SK-MEL-5 (cell line): ENCODE measurements around the gene TUB. TPM values are rescaled to one million over a fixed set of nuclear protein-coding genes. Genes with fewer than 3 reads are reported as not detected.

Experiments
- DNase-seq: peaks from one replicate; pipeline ENCODE4 v3.0.0-alpha.2; 2016; ENCODE audit warnings: low read depth, low spot score
- in situ Hi-C: cut with HindIII; loops from 2 replicates; pipeline ENCODE4 v1.10.0; 2016; ENCODE audit warnings: low sequenced_read_pairs, high pct_unique_total_duplicates, low pct_unique_long_range_greater_than_20kb
- polyA plus RNA-seq, 2 experiments: library from polyadenylated mRNA; depleted of rRNA; stranded (reverse); fragments of >200 nt; gene quantifications; 2 replicates each; pipeline ENCODE4 v1.2.3, GENCODE V29; 2015
- total RNA-seq: library from RNA; depleted of rRNA; stranded (reverse); fragments of >200 nt; shearing (Covaris generic); gene quantifications from 2 replicates; pipeline ENCODE4 v1.2.3, GENCODE V29; 2014; rRNA removed

The TUB gene, protein sequence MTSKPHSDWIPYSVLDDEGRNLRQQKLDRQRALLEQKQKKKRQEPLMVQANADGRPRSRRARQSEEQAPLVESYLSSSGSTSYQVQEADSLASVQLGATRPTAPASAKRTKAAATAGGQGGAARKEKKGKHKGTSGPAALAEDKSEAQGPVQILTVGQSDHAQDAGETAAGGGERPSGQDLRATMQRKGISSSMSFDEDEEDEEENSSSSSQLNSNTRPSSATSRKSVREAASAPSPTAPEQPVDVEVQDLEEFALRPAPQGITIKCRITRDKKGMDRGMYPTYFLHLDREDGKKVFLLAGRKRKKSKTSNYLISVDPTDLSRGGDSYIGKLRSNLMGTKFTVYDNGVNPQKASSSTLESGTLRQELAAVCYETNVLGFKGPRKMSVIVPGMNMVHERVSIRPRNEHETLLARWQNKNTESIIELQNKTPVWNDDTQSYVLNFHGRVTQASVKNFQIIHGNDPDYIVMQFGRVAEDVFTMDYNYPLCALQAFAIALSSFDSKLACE
- total RNA-seq = 10.0 and 10.4 TPM in 2 replicates
- 9.8 and 14.9 TPM in 2 replicates for polyA plus RNA-seq (2015; cell fraction: cytosol; rRNA removed)
- 56.4 and 60.0 TPM in 2 replicates for polyA plus RNA-seq (2015; cell fraction: nucleus; rRNA removed)

DNA sequence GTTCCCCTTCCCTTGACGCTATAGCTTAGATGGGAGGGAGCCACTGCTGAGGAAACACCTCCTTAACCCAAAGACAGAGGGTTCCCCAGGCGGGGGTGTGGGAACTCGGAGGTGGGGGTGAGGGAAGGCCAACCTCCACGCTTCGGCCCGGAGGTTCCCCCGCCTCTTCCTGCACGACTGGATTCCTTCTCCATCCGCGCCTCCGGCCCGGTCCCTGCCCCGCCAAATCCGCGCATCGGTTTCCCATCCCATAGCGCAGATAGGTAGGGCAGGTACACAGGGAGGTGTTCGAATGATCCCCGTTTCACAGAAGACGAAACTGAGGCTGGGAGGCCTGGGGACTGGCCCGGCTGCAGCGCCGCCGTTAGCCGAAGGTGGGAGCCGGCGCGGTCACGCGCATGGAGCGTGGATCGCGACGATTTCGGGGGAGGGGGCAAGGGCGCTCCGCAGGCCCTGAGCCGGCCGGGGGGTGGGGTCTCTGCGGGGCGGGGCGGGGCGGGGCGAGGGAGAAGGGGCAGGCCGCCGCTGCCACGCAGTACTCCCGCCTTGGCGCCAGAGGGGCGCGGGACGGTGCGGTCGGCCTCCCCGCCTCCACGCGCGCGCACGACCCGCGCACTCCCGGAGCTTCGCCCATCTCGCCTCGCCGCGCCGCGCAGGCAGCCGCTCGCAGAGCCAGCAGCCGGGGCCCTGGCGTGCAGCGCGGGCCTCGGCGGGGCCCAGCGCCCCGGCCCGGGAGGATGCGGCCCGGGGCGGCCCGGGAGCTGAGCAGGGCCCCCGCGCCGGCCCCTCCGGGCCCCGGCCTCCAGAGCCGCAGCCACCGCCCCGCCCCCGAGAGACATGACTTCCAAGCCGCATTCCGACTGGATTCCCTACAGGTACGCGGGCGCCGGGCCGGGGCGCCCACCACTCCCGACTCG is at the start of gene TUB:
Gene TUB, plus strand, starts transcription at position 538 of the 917 bp plus-strand sequence. Its CDS starts 300 bp downstream, at position 838.
- in situ Hi-C loops = no loop called here

DNA sequence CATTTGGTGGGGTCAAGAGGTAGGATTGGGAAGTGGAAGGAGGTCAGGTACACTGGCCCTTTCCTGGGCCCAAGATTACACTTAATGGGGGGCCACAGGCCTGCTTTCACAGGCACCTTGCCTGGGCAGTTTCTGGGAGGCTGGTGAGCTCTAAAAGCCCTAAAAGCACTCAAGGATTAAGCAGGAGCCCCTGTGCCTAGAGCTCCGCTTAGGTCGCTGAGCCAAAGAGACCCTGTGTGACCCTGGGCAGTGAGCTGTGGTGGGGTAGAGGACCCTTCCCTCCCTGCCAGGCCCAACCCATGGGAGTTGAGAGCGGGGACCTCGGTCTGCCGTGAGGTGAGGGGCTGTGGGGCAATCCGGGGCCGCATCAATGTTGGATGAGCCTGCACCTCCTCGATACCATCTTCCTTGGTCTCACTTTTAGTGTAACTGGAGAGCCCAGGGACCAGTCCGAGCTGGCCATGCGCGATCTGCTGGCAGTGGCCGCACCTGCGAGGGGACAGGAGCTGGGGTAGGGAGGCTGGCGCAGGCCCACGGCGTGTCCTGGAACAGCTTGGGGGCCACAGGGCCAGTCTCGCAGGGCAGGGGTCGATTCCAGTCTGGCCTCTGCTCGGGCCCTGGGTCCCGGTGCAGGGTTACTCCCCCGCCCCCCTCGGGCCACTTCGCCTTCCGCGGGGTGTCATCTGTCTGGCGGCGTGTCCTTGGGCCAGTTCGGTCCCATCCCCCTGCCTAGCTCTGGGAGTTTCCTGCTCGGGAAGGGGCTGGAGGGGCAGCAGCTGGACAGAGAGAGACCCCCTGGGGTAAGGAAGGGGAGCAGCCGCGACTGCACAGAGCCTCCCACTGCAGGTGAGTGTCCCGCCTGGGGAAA is 49.5 kb upstream of the TUB start:
- DNase-seq = no peak
- in situ Hi-C loops = no loop called here

More for the DNA sequence above, at the start of gene TUB:
- peak; percentile 43 for DNase-seq

DNA sequence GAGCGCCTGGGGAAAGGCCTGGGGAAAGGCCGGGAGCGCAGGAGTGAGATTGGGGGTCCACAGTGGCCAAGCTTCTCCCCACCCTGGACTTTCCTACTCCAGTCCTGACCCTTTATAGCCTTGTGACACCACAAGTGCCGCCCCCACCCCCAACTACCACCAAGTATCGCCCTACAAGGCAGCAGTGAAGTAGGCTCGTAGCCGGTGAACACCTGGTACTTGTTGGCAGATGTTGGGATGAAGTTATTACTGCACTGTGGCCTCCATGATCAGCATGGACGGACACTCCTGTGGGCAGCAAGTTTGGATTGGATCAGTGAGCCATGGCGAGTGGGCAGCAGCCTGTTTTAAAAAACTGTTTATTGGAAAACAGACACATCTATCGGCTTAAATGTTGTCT is 48.9 kb upstream of the TUB start:
- in situ Hi-C loops = no loop called here
- no peak for DNase-seq

DNA sequence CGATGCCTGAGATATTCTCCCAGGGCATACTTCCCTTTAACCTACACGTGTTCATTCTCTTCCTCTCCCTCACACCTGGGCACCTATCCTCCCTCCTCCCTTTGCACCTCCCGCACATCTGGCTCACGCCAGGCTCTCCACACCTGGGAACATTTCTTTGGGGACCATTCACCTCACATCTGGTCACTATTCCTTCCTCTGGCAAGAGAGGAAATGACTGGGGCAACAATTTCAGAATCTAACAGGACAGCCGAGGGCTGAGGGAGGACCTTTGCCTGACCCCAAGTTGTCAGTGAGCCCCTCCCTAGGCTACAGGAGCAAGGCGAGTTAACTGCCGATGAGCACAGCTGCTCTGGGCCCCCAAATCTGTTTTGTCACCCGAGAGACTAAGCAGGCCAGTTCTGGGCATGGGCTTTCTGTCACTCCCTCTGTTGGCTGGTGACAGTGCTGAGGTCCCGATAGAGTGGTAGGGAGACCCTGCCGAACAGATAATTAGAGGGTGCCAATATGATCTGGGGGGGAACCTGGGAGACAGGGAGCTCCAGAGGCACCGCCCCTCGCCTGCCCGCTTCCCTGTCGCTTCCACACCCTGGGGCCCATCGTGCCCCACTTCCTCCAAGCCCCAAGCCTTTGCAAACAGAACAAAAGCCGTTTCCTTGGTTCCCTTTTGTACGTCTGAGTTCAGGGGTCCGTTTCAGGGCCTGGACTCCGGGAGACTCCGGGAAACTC is 48.3 kb upstream of the TUB start:
- DNase-seq = no peak
- in situ Hi-C loops = no loop called here

DNA sequence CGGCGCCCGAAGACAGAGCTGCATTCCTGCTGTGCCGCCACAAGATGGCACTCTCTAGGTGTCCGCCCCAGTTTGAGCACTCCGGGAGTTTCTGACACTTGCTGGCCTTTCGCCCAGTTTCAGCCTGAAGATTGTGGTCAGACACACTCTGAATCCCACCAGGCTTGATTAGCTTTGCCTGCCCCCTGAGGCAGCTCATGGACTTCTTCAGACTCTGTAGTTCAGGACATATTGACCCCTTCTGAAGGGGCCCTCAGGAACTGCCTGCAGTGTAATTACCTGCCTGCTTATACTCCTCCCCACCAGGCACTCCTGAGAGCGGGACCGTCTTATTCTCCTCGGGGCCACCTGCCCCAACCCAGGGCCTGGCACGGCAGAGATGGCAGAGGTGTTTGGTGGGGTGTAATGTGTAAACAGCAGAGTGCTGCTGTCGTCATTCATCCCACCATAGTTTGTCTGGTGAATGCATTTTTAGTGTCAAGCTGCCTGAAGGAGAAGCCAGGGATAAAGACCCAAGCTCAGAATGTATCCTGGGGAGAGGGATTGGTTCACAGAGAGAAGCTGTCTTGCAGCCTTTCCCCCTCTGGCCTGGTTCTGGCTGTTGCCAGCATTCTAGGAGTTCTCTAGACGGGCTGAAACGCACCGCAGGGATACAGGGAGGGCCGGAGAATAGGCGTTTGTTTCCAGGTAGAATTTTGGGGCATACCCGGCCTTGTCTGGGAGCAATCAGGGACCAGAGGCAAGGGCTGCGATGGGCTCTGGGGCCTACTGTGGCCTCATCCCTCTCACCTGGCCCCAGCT is 47.5 kb upstream of the TUB start:
- in situ Hi-C loops = no loop called here
- peak; percentile 74 for DNase-seq

DNA sequence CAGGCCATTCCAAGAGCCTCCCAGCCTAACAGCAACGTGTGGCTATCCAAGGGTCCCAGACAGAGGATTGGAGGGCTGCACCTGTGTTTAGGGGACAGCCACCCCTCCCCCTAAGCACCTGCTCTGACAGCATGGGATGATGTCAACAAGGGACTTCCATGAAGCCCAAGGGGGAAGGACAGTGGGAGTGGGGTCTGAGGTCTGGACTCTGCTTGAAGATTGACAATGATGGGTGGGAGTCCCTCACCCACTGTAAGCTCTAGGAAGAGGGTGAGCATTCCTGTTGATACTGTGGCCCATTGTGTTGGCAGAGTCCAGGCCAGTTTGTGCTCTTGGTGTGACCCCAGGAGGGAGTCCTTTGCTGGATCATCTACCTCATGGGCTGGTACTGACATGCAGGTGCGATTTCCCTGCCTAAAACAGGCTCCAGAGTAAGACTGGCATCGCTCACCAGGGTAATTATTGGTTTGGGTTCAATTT is 46.9 kb upstream of the TUB start:
- in situ Hi-C loops = no loop called here
- DNase-seq = no peak

DNA sequence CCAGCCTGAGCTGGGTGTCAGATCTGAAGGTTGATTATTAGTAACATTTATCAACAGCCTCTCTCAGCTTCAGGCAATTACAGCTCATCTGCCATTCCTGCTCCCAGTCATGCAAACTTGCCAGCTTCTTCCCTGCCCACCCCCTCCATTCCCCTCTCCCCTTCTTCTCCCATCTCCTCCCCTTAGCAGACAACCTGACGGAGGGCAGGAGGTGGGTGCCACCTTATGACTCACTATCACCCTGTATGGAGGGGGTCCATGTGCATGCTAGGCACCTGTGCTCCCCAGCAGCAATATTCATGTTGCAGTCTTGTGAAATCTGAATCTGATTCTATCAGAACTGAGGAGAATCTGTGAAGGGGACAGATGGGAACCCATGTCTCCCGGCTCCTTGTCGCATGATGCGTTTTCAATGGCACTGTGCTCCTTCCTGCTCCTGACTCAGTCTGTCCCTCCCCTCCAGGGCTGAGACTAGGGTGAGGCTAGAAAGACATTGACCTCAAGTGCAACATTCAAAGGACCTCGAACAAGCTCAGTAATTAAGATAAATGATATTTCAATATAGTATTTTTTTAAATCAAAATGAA is 46.3 kb upstream of the TUB start:
- DNase-seq = no peak
- in situ Hi-C loops = no loop called here

DNA sequence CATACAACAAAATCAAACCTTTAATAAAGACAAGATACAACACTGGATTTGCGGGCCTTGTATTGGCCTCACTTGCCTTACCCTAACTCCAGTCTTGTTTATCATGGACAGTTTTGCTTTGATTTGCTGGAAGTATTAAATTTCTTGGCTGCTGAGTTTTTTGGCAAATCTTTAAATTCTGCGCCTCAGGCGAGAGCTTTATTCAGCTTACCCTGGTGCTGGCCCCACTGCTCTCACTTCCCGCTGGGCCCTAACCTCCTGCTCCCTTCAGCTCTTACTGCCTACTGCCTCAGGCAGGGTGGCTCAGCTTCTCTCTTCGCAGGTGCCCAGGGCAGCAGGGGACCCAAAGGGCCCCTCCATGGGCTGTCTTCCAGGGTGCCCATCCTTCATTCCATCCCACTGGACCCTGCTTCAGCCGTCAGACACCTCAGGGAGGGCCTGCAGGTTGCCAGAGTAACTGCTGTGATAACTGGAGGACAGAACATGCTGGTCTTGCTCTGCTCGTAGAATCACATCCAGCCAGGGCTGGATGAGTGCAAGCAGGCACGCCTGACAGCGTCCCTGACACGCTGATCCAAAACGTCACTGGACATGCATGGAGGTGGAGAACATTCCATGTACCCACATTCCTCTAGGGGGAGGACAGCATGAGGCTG is 45.7 kb upstream of the TUB start:
- in situ Hi-C loops = no loop called here
- DNase-seq = no peak

DNA sequence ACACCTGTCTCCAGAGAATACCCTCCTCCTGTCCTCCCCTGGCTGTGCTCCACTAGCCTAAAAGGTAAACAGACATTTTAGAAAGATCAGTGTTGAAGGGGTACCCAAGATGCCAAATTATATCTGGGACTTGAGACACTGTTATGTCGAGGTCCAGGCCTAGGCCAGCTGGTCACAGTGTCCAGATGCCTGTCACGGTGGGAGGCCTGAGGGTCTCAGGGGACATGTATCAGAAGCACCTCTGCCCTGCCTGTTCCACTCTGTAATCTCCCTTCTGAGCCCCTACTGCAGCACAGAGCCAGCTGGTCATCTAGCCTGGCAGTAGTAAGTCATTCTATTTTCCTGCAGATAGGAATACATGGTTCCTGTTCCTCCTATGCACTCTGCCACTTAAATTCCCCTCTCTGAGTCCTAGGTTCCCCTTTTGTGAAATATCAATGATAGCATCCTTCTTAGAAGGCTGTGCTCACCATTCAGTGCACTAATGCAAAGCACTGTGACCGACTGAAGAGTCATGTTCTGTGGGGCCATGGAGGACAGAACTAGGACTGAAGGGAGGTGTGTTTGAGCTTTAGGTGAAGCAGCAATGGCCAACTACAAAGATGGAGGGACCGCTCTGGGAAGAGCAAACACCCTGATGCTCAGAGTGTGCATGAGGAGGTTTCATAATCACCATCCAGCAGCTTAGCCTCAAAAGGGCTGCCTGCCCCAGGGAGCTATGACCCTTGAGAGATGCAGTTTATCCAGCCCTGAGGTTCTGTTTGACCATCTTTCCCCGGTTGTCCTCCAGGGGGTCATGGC is 44.8 kb upstream of the TUB start:
- in situ Hi-C loops = no loop called here
- no peak for DNase-seq

DNA sequence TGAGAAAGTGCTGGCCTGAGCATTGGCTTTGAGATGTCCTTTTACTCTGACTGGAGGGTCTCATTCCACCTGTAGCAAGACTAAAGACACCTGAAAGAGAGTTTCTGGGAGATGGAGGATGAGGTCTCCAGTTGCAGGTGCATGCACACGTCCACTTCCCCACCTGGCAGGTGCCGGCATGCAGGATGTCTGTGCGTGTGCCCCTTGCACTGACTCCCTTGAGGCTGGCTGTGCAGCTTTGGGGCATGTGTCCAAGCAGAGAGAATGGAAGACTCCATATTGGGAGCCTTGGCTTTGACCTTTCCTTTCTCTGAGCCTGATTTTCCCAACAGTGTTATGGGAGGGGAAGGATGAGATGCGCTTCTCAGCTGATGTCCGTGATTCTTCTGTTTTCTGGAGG is 44.0 kb upstream of the TUB start:
- in situ Hi-C loops = no loop called here

DNA sequence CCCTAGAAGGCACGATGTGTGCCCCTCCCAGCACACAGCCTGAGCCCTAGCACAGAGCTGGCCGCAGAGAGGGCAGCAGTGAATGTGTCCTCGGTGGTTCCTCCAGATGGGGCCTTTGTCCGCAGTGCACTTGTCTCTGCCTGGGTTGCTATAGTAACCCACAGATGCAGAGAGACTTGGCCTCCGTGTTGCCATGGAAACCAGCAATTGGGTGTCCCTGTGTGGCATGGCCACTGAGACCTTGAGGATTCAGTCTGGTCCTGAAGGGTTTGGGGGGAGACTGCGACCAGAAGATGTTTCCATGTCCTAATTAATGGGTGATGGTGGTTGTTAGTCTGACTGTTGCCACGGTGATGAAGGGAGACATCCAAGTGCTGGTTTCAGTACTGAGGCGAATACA is 42.6 kb upstream of the TUB start:
- DNase-seq = no peak
- in situ Hi-C loops = no loop called here

More for the DNA sequence above, 44.0 kb upstream of the TUB start:
- DNase-seq = no peak

DNA sequence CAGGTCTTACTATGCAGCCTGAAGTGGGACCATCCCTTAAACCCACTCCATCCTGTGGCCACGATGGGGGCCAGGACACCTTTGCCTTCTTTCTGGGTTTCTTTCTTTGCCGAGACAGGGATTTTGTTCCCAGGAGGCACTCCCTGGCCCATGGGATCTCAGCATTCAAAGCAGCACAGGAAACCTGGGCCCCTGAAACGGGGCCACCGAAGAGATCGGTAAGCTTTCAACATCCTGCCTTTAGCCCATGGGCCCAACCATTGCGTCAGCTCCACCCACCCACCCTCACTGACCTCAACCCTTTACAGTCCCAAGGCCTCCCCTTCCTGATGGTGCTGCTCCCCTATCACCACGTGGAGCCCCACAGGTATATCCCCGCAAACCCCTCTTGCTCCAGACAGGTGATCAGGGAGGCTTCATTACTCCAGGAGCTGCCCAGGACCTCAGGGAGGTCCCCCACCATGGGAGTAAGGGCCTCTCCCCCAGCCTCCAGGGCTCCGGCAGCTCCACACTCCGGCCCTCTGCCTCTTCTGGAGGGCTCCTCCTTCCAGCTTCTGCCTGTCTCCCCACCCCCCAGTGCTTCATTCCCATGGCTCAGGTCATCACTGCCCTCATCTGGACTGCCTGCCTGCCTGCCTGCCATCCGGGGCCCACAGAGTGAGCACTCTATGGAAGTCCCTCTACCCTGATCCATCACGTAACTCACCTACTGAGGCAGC is 42.0 kb upstream of the TUB start:
- in situ Hi-C loops = no loop called here
- DNase-seq = no peak

DNA sequence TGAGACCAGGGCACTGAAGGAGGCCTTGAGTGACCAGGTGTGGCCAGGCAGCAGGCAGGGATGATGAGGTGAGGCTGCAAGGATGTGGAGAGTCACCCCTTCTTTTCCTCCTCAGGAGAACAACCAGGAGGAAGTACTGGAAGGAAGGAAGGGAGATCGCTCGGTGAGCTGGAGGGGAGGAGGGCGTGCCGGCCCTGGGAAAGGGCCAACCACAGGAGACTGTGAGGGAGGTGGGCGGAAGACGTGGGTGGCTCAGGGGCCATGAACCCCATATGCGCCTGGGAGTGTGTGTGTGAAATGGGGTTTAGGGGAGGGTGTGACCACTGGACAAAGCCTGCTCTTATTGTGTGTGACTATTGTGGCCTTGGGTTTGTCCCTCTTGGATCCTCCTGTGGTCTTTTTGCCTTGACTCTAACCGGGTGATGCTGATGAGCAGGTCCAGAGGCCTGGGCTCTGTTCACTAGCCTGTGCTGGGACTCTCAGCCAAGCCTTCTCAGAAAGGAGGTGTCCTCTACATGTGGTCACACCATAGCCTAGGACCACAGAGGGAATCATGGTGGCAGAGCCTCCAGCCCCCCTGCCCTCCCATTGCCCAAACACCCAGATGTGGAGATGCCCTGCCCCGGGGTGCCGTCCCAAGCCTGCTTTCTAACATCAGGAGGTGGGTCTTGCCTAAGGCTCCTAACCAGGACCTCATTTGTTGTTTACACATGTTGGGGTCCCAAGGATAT is 41.3 kb upstream of the TUB start:
- no peak for DNase-seq
- in situ Hi-C loops = no loop called here
